Hematopoietic multipotent progenitor cell treated with erythropoietin and hydrocortisone succinate and interleukin-3 and kit ligand, for 6 days (in vitro differentiated cells): ENCODE results near the gene MC1R.

Source experiments
- DNase-seq: peaks from one replicate; pipeline ENCODE4 v3.0.0-alpha.2; 2015

MC1R gene

DNA sequence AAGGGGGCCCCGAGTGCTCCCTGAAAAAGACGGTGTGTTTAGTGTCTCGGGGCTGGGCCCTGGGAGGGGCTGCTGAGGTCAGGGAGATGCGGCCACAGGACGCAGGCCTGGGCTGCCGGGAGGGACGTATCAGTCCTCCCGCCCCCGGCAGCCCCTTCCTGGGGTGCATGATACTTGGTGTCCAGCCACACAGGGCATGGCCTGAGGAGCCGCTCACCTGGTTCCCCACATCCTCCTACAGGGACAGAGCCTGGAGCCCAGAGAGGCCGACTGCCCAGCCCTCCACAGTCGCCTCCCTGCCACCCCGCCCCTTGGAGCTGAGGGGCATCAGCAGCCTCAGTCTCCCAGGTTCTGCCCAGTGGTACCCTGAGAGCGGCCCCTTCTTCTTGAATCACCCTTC is 17.8 kb downstream of the MC1R start:
- no peak for DNase-seq

DNA sequence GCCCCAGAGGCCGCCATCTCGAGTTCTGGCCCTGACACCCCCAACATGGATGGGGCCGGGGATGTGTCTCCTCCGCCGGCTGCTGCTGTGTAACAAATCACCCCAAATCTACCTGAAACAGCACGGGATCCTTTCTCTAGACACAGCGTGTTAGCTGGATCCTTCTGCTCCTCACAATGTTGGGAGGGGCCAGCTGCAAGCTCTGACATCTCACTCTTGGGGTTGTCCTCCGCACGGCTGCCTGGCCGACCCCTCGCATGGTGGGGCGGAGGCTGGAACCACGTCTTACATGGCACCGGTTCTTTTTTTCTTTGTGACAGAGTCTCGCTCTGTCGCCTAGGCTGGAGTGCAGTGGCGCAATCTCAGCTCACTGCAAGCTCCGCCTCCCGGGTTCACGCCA is 18.3 kb downstream of the MC1R start:
- DNase-seq: no peak

DNA sequence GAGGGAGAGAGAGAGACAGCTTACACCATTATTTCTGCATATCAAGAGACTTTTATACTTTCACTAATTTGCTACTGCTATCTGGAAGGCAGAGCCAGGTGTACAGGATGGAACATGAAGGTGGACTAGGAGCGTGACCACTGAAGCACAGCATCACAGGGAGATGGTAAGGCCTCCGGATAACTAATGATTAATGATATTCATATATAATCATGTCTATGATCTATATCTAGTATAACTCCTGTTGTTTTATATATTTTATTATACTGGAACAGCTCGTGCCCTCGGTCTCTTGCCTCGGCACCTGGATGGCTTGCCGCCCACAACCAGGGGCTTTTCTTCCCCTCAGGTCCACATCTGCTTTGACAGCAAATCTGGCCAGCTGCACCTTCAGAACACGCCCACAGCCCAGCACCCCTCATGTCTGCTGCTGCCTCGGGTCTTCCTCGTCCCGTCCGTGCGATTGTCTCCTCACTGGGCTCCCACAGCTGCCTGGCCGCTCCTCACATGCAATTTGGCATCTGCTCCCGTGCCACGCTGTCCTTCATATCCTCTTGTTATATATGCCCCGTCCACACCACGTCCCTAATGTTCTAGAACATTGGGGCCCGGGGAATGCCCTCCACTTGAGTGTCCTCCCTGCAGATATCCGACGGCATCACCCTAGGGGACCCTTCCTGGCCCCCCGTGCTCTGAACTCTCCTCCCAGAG is 19.7 kb downstream of the MC1R start:
- no peak for DNase-seq

DNA sequence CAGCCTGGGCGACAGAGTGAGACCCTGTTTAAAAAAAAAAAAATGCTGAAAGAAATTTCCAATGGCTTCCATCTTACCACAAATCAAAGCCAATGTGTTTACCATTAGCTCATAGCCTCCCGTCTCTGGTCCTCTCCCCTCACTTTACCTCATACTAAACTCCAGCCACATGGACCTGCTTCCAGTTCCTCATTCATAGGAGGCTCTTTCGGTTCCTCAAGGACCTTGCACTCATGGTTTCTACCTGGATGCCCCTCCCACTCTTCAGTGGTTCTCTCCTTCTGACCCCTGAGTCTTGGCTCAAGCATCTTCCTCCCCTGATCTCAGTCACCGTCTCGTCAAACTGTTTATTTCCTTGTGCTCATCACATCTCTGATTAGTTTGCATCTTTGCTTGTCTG is 26.1 kb downstream of the MC1R start:
- no peak for DNase-seq

DNA sequence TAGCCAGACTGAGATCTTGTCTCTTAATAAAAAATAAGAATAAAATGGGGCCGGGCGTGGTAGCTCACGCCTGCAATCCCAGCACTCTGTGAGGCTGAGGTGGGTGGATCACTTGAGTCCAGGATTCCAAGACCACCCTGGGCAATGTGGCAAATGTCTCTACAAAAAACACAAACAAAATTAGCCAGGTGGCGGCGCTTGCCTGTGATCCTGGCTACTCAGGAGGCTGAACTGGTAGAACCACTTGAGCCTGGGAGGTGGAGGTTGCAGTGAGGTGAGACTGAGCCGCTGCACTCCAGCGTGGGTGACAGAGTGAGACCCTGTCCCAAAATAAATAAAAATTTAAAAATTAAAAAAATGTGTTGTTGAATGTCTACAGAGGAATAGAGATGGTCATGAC is 27.0 kb downstream of the MC1R start:
- no peak for DNase-seq

DNA sequence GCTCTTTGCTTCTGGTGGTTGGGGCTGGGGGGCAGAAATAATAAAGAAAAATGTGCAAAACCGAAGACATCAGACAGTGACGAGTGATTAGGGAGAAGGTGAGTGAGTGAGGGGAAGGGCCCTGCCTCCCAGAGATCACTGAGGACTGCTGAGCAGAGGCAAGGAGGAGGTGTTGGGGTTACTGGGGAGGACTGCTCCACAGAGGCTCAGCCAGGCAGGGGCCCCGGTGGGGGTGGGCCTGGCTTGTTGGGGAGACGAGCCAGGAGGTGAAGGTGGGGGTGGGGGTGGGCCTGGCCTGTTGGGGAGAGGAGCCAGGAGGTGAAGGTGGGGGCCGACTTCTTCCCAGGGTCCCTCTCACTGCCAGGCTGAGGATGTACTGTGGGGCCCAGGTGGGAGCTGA is 27.9 kb downstream of the MC1R start:
- DNase-seq: no peak

DNA sequence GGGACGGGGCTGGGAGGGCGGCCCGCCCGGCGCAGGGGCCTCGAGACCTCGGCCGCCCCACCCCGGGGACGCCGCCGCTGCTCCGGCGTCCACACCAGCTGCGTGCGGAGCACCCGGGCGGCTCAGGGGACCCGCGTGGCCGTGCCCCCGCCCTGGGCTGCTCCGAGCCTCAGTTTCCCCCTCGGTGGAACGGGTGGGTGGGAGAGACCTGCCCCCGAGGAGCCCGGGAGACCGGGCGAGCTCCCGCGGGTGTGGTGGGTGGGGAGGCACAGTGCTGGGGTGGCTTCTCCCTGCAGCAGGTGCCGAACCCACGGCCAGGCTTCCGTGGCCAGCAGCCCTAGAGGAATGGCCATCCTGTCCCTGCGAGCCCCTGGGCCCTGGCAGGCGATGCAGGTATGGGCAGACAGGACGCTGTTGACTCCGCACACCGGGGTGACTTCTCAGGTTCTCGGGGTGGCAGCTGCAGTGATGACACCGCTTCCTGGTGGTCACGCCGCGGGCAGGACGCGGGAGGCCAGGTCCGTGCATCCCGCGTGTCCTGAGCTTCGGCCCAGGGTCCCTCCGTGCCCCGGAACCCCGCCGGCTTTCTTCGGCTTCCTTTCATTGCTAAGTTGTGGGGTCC is 30.6 kb downstream of the MC1R start:
- no peak for DNase-seq

DNA sequence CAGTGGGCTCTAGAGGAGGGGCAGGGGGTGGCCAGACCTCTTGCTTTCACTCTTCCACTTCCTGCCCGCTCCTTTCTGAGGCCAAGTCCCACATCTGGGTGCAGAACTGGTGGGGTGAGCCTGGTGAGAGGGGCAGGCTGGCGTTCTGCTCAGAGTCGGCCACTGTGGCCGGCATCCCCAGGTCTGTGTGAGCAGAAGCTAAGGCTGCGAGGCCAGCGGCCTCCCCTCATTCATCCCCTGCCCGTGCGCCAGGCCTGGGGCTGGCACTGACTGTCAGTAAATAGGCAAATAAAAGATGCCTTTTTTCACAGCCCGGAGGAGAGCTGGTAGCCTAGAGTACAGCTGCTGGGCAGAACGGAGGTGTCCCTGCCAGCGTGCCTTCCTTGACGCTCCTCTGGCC is 31.1 kb downstream of the MC1R start:
- DNase-seq: no peak

DNA sequence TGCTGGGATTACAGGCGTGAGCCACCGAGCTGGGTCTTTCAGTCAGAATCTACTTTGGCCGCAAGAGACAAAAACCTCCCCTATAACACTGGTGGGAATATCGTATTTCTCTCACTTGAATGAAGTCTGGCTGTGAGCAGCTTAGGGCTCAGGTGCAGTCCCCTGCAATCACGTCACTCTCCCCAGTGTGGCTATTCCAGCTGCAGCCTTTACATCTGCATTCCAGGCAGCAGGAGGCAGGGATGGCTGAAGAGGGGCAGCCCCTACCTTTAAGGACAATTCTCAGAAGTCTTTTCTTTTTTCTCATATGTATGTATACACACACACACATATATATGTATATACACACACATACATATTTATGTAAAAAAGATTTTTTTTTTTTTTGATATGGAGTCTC is 32.8 kb downstream of the MC1R start:
- DNase-seq: no peak

DNA sequence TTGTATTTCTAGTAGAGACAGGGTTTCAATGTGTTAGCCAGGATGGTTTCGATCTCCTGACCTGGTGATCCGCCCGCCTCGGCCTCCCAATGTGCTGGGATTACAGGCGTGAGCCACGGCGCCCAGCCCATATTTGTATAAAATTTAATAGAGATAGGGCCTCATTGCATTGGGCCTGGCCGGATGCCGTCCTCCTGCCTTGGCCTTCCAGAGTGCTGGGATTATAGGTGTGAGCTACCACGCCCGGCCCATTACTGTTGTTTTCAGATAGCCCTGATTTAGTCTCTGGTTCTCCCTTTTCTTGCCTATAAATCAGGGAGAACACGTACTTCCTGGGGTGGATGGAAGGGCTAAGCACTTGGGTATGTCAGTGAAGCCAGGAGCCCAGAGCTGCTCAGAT is 33.4 kb downstream of the MC1R start:
- no peak for DNase-seq

DNA sequence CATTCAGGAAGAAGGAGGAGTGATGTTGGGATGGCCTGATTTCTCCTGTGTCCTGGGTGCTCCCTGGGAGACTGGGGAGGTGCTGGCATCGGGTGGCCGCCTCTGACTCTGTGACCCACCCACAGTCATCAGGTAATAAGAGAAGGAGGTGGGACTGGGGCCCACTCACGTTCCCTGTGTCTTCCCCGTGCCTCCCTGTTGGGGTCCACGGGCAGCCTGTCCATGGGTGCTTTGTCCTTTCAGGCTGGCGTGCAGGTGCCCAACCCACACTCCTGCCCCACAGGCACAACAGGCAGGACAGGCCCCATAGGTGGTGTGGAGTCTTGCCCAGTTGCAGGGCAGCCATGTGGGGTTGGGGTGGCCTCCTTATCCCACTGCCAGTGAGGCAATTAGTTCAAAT is 33.9 kb downstream of the MC1R start:
- DNase-seq: no peak

DNA sequence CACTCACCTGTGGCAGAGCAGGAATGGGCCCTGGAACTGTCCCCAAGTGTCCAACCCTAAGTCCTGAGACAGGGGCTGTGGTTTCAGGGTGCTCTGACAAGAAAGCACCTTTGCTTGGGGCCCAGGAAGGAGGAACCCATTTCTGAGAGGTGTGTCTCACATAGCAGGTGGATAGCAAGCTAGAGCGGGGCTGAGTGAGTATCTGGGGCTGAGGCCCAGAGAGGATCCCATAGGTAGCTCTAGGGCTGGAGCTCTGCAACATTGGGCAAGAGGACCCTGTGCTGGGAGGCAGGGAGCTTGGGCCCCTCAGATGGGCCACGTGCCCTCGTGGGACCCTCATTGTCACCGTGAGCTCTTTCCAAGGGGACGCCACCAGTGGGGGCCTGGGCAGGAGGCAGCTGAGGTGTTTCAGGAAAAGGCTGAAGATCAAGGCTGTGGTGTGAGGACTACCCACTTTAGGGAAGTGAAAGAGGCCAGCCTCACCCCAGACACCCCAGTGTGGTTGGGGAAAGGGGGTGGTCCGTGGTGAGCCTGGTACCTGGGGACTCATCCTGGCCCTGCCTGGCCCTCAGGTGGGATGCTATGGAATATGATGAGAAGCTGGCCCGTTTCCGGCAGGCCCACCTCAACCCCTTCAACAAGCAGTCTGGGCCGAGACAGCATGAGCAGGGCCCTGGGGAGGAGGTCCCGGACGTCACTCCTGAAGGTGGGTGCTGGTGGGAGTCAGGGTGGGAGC is 35.2 kb downstream of the MC1R start:
- no peak for DNase-seq

DNA sequence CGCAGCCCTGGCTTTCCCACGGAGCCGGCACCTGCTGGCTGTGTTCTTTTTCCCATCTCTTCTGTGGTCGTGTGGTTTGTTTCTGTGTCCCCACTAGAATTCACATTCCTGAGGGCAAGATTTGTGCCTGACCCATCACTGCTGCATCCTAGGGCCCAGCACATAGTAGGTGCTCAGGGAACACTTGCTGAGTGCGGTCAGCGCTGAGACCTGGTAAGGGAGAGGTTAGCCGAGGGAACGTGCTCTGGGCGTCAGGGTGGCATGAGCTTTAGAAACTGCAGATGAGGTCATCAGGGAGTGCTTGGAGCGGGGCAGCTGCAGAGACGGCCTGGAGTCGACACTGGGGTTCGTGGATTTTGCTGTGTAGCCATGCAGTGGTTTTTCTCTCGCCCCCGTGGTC is 35.8 kb downstream of the MC1R start:
- no peak for DNase-seq

DNA sequence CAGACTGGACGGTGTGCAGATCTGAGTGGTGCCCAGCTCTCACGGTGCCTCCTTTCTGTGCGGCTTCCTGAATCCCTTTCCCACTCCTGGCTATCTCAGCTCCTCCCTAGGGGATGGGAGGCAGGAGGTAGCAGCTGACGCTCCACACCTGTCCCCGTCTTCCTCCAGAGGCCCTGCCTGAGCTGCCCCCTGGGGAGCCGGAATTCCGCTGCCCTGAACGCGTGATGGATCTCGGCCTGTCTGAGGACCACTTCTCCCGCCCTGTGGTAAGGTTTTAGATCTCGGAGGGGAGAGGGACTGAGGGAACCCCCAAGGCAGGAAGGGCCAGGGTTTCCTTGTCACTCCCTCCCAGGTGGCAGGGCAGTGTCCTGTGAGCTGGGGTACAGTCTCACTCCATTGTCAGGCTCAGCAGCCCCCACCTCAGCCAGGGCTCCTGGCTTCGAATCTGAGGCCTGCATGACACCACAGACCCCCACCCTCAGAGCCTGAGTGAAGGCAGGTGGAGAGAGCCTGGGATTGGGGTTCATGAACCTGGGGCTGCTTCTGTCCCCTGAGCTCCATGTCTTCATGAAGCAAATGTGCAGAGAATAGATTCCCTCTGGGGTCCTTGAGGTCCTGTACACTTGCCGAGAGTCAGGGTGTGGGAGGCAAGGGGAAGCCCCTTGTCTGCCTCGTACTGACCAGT is 36.5 kb downstream of the MC1R start:
- no peak for DNase-seq

DNA sequence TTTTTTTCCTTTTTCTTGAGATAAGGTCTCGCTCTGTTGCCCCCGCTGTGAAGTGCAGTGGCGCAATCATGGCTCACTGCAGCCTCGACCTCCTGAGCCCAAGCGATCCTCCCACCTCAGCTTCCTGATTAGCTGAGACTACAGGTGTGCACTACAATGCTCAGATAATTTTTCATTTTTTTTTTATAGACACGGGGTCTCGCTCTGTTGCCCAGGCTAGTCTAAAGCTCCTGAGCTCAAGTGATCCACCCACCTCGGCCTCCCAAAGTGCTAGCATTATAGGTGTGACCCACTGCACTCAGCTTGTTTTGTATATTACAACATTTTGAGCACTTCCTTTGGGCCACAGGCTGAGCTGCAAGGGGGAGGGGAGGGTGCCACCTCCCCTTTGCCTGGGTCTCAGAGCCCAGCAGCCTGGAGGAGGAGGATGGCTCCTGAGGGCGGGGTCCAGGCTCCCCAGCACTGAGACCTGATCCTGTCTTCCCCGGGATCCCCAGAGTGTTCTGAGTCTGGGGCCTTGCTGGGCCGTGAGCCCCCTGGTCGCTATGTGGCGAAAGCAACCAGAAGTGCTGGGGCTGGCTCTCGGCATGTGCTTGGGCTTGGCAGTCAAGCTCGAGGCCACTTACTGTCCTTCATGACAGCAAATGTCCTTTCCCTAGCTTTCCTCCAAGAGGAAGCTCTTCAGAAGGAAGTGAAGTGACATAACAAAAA is 38.0 kb downstream of the MC1R start:
- no peak for DNase-seq

DNA sequence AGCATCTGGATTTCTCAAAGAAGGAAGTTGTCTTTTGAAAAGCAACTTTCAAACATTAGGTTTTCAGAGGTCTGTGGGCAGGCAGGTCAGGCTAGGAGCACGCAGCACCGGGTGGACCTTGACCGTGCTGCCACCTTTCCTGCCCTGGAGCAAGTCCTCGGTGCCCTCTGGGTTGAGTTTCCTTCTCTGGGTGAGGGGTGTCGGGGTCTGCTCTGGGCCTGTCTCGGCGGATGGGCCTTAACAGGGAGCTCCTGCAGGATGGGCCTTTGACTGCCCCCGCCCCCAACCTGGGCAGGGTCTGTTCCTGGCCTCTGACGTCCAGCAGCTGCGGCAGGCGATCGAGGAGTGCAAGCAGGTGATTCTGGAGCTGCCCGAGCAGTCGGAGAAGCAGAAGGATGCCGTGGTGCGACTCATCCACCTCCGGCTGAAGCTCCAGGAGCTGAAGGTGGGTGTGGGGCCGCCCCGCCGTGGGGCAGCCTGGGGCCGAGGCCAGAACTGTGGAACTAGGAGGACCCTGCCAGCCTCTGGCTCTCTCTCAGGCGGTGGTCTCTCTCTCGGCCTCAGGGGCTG is 38.6 kb downstream of the MC1R start:
- DNase-seq: no peak

DNA sequence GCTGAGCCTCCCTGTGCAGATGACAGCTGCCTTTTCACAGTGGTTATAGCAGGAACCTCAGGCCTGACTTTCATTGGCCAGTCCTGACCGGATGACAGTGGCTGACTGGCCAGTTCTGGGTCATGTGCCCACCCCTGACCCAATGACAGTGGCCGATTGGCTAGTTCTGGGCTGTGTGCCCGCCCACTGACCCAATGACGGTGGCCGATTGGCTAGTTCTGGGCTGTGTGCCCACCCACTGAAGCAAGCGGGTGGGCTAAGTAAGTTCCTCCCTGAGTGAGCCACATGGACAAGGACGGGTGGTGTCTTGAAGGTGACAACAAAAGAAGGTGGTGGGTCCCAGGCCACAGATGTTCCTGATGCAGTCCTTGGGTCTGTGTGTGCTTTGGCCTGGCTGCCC is 39.4 kb downstream of the MC1R start:
- peak; percentile 50 for DNase-seq

DNA sequence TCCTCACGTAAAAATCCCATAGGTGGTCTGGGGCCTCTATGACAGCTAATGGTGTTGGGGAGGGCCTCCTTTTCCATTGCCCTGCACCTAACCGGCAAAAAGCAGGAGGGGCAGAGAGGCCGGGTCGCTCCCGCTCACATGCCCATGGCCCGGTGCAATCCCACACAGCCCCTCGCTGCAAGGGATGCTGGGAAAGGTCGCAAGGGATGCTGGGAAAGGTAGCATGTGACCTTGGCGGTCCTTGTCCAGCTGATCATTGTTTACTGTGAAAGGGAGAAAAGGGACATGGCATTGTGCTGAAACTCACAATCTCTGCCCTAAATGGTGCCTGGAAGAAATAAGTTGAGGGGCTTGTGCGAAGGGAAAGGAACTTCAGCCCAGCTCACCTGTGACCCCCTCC is 39.9 kb downstream of the MC1R start:
- no peak for DNase-seq

DNA sequence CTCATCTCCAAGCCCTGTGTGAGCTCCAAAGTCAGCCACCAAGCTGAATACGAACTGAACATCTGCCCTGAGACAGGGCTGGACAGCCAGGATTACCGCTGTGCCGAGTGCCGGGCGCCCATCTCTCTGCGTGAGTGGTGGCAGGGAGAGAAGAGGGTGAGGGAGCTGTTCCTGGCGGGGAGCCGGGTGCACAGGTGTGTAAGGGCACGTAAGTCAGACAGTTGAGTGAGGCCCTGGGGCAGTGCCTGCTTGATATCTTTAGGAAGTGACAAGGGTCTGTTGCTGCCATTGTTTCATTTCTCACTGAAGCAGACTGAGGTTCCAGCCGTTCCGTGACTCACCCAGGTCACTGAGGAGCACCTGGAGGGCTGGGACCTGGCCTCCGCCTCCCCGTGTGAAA is 42.3 kb downstream of the MC1R start:
- no peak for DNase-seq

DNA sequence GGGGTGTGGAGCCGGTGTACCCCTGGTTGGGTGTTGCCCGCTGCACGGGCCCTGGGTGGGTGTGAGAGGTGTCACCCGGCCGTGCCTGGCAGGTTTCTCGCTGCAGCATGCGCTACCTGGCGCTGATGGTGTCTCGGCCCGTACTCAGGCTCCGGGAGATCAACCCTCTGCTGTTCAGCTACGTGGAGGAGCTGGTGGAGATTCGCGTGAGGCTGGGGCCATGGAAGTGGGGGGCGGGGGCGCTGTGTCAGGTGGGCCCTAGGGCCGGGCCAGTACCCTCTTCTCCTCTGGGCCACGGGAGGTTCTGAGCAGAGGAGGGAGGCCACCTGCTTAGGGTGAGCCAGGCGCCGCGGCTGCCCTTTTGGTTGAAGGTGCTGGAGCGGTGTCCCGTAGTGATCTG is 43.3 kb downstream of the MC1R start:
- no peak for DNase-seq

DNA sequence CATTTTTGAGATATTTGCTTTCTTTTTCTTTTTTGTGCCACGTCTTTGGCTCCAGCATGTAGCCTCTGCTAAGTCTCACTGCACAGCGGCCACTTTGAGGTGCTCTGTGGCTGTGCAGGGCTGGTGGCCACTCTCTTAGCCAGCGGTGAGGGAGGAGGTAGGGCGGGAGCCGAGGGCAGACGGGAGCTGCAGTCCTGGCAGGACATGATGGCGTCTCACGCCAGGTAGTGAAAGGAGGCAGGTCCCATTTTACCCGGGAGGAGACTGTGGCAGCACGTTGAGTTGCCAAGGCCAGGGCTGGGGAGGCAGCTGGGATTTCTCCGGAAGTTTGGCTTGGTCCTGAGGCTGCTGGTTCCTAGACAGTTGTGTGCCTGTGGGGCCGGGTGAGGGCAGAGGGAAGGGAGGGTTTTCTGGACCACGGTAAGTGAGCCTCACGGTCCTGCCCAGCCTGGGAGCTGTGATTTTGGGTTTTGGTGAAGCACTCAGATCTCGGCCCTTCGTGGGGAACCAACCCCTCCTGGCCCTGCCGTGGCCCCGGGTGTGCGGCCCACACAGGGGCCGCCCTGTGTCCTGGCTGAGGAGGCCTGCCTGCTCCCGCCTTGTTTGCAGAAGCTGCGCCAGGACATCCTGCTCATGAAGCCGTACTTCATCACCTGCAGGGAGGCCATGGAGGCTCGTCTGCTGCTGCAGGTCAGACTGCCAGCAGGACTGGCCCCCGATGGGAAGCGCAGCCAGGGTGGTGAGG is 44.3 kb downstream of the MC1R start:
- no peak for DNase-seq

DNA sequence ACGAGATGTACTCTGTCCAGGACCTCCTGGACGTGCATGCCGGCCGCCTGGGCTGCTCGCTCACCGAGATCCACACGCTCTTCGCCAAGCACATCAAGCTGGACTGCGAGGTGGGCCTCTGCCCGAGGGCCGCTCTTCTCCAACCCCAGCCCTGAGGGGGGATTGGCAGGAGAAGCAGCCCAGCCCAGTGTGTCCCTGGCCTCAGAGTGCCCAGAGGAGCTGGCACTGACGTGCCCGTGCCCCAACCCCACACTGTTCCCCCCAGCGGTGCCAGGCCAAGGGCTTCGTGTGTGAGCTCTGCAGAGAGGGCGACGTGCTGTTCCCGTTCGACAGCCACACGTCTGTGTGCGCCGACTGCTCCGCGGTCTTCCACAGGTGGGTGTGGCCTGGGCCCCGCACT is 45.5 kb downstream of the MC1R start:
- DNase-seq: no peak
